Measurements from ENCODE around the gene CATSPER3.

DNA sequence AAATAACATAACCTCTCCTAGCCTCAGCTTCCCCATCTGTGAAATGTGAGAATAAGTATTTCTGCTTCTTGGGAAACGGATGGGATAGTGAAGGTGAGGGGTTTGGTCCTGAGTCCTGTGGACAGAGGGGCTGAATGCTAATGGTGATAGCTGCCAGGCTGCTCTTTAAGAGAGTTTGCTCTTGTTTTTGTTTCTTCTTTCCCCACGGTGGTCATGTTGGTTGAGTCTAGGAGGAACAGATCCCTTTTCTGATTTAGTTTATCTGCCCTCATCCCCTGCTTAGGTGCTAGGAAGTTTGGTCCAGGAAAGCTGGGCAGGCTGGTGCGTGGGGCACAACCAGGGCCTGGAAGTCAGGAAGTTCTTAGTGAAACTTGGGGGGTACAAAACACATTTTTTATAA is 74.0 kb downstream of the CATSPER3 start:
- TF ChIP-seq, protein P1, sequence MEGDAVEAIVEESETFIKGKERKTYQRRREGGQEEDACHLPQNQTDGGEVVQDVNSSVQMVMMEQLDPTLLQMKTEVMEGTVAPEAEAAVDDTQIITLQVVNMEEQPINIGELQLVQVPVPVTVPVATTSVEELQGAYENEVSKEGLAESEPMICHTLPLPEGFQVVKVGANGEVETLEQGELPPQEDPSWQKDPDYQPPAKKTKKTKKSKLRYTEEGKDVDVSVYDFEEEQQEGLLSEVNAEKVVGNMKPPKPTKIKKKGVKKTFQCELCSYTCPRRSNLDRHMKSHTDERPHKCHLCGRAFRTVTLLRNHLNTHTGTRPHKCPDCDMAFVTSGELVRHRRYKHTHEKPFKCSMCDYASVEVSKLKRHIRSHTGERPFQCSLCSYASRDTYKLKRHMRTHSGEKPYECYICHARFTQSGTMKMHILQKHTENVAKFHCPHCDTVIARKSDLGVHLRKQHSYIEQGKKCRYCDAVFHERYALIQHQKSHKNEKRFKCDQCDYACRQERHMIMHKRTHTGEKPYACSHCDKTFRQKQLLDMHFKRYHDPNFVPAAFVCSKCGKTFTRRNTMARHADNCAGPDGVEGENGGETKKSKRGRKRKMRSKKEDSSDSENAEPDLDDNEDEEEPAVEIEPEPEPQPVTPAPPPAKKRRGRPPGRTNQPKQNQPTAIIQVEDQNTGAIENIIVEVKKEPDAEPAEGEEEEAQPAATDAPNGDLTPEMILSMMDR (IDR thresholded peaks at IDR 0.05) = no peak
- TF ChIP-seq POLR2AphosphoS5 (IDR thresholded peaks at IDR 0.05) (no peak), POLR2A (IDR thresholded peaks at IDR 0.05; ENCODE audit: low read depth) (no peak)

Measured in esophagus muscularis mucosa (tissue), 3 donors.